Measurements from ENCODE around the gene KIF26B. TPM values are rescaled to one million over a fixed set of nuclear protein-coding genes. Genes with fewer than 3 reads are reported as not detected.

Gene KIF26B
- total RNA-seq, 2 donors from 2014 or later: 0.83 to 1.3 TPM

- Histone ChIP-seq H3K4me1 (no peaks in the 10 kb centered on the region), H3K27me3 (no peaks in the 10 kb centered on the region), H3K9me3 (no peaks in the 10 kb centered on the region), H3K36me3 (no peaks in the 10 kb centered on the region), H3K4me3 (no peak overlapping the region), H3K27ac (no peak overlapping the region)
- DNase-seq (ENCODE audit: low spot score): no peak
- TF ChIP-seq, protein P1, sequence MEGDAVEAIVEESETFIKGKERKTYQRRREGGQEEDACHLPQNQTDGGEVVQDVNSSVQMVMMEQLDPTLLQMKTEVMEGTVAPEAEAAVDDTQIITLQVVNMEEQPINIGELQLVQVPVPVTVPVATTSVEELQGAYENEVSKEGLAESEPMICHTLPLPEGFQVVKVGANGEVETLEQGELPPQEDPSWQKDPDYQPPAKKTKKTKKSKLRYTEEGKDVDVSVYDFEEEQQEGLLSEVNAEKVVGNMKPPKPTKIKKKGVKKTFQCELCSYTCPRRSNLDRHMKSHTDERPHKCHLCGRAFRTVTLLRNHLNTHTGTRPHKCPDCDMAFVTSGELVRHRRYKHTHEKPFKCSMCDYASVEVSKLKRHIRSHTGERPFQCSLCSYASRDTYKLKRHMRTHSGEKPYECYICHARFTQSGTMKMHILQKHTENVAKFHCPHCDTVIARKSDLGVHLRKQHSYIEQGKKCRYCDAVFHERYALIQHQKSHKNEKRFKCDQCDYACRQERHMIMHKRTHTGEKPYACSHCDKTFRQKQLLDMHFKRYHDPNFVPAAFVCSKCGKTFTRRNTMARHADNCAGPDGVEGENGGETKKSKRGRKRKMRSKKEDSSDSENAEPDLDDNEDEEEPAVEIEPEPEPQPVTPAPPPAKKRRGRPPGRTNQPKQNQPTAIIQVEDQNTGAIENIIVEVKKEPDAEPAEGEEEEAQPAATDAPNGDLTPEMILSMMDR (IDR thresholded peaks at IDR 0.05): no peak
Measured at GRCh38 chr1:245469006-245469405, 314.2 kb downstream of the KIF26B start.

GRCh38 chr1:245469734-245470133 is 314.9 kb downstream of the KIF26B start:
- no peaks in the 10 kb centered on the region for H3K27me3 ChIP-seq
- no peaks in the 10 kb centered on the region for H3K9me3 ChIP-seq
- no peak overlapping the region for H3K4me3 ChIP-seq
- no peaks in the 10 kb centered on the region for H3K36me3 ChIP-seq
- DNase-seq (ENCODE audit: low spot score): no peak
- H3K27ac ChIP-seq: no peak overlapping the region
- no peaks in the 10 kb centered on the region for H3K4me1 ChIP-seq
- TF ChIP-seq, protein P1 (IDR thresholded peaks at IDR 0.05): no peak

DNA sequence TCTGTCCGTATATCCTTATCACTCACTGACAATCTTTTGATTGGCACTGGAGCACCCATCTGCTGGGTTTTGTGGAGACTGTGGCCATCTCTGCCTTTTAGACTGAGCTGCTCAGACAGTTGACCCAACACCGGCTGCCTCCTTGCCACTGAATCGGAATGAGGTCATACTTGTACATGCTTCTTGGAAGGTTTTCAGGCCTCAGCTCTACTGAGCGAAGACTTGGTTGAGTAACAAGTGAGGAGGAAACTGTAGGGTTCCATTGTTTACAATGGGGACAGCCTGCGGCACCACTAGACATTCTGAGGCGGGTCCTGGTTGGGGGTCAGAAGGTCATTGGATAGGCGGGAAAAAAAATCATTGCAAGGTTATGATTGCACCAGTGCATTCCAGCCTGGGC is 320.3 kb downstream of the KIF26B start:
- Histone ChIP-seq H3K9me3 (no peaks in the 10 kb centered on the region), H3K27me3 (no peaks in the 10 kb centered on the region), H3K4me3 (no peak overlapping the region), H3K4me1 (no peaks in the 10 kb centered on the region), H3K27ac (no peak overlapping the region), H3K36me3 (no peaks in the 10 kb centered on the region)
- TF ChIP-seq, protein P1 (IDR thresholded peaks at IDR 0.05): no peak
- no peak for DNase-seq (ENCODE audit: low spot score)

DNA sequence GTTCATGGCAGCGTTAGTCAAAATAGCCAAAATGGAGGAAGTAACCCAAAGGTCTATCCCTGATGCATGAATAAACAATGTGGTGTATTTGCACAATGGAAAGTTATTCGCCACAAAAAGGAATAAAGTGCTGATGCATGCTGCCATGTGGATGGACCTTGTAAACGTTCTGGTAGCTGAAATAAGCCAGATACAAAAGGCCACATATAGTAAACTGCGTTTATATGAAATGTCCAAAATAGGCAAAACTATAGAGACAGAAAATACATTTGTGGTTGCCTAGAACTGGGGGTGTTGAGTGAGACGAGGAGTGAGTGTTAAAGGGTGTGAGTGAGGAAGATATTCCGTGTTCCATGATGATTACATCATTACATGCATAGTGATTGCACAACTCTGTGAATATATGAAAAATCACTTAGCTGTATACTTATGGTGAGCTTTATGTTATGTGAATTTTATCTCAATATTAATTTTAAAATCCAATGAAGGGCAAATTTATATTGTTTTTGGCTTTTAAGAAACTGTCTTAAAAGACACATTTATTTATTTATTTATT is 321.3 kb downstream of the KIF26B start:
- no peak for DNase-seq (ENCODE audit: low spot score)
- Histone ChIP-seq H3K9me3 (no peaks in the 10 kb centered on the region), H3K4me1 (no peaks in the 10 kb centered on the region), H3K27ac (no peak overlapping the region), H3K36me3 (no peaks in the 10 kb centered on the region), H3K4me3 (no peak overlapping the region), H3K27me3 (no peaks in the 10 kb centered on the region)
- TF ChIP-seq, protein P1 (IDR thresholded peaks at IDR 0.05): no peak

DNA sequence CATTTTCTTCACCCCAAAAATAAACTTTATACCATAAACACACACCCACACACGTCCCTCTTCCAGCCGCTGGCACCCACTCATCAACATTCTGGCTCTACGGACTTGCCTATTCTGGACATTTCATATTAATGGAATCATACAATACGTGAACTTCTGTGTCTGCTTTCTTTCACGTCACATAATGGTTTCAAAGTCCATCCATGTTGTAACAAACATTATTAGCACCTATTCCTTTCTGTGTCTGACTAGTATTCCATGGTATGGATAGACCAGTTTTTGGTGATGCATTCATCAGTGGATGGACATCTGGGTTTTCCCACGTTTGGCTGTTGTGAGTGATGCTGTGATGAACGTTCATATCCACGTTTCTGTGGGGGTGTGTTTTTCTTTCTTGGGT is 323.2 kb downstream of the KIF26B start:
- no peak for DNase-seq (ENCODE audit: low spot score)
- no peaks in the 10 kb centered on the region for H3K9me3 ChIP-seq
- TF ChIP-seq, protein P1 (IDR thresholded peaks at IDR 0.05): no peak
- H3K4me1 ChIP-seq: no peaks in the 10 kb centered on the region
- H3K27ac ChIP-seq: no peak overlapping the region
- no peaks in the 10 kb centered on the region for H3K27me3 ChIP-seq
- no peak overlapping the region for H3K4me3 ChIP-seq
- no peaks in the 10 kb centered on the region for H3K36me3 ChIP-seq
